Activated CD8-positive, alpha-beta memory T cell treated with anti-CD3 and anti-CD28 coated beads for 4 hours (primary cell): ENCODE results near the gene SH3GL2.

ENCODE experiments used
- DNase-seq, 2 donors: peaks; one replicate each; pipeline ENCODE4 v3.0.0-alpha.2; 2020; ENCODE audit warnings: low read depth in 2 of 2

SH3GL2 gene

GRCh38 chr9:17658237-17658636 is 79.4 kb downstream of the SH3GL2 start:
- no peak for DNase-seq

- DNase-seq, result no peak
These were observed 81.3 kb downstream of the SH3GL2 start for GRCh38 chr9:17660158-17660557.

- DNase-seq, result no peak
These were observed 86.6 kb downstream of the SH3GL2 start for GRCh38 chr9:17665450-17665849.

GRCh38 chr9:17669206-17669605 is 90.3 kb downstream of the SH3GL2 start:
- DNase-seq, result no peak

GRCh38 chr9:17682684-17683083 is 103.8 kb downstream of the SH3GL2 start:
- no peak for DNase-seq

GRCh38 chr9:17688834-17689233 is 110.0 kb downstream of the SH3GL2 start:
- no peak for DNase-seq

- no peak for DNase-seq
These were observed 115.5 kb downstream of the SH3GL2 start for GRCh38 chr9:17694336-17694735.

- no peak for DNase-seq
These were observed 116.6 kb downstream of the SH3GL2 start for GRCh38 chr9:17695482-17695881.

- DNase-seq, result no peak
These were observed 120.9 kb downstream of the SH3GL2 start for GRCh38 chr9:17699615-17700330.

- DNase-seq, result no peak
These were observed 127.5 kb downstream of the SH3GL2 start for GRCh38 chr9:17706347-17706746.

GRCh38 chr9:17719053-17719452 is 140.2 kb downstream of the SH3GL2 start:
- DNase-seq, result no peak

- DNase-seq, result no peak
These were observed 143.1 kb downstream of the SH3GL2 start for GRCh38 chr9:17721954-17722353.

- DNase-seq, result no peak
These were observed 144.8 kb downstream of the SH3GL2 start for GRCh38 chr9:17723656-17724055.

- no peak for DNase-seq
These were observed 146.6 kb downstream of the SH3GL2 start for GRCh38 chr9:17725399-17726010.

- no peak for DNase-seq
These were observed 147.4 kb downstream of the SH3GL2 start for GRCh38 chr9:17726298-17726697.

GRCh38 chr9:17730899-17731298 is 152.0 kb downstream of the SH3GL2 start:
- DNase-seq, result no peak

- DNase-seq, result no peak
These were observed 152.4 kb downstream of the SH3GL2 start for GRCh38 chr9:17731308-17731707.

- DNase-seq, result no peak
These were observed 155.8 kb downstream of the SH3GL2 start for GRCh38 chr9:17734674-17735073.

GRCh38 chr9:17735859-17736258 is 157.0 kb downstream of the SH3GL2 start:
- DNase-seq, result no peak

- DNase-seq, result no peak
These were observed 160.2 kb downstream of the SH3GL2 start for GRCh38 chr9:17739022-17739421.

GRCh38 chr9:17739736-17740135 is 160.9 kb downstream of the SH3GL2 start:
- DNase-seq, result no peak

GRCh38 chr9:17742067-17742466 is 163.2 kb downstream of the SH3GL2 start:
- DNase-seq, result no peak

GRCh38 chr9:17744786-17745185 is 165.9 kb downstream of the SH3GL2 start:
- DNase-seq, result no peak

GRCh38 chr9:17750269-17750668 is 171.4 kb downstream of the SH3GL2 start:
- no peak for DNase-seq
